Suprapubic skin (tissue), 4 donors: ENCODE data around the gene MUC22. TPM values are rescaled to one million over a fixed set of nuclear protein-coding genes. Genes with fewer than 3 reads are reported as not detected.
"Not testable (repeated sequence)": the region's sequence is repeated elsewhere in the genome, so short reads cannot be mapped to it uniquely, and the experiment has no call there.

Source experiments
- DNase-seq, 2 donors: peaks; one replicate each; pipeline ENCODE4 v3.0.0-alpha.2; 2019; ENCODE audit warnings: low spot score in 2 of 2
- H3K27ac ChIP-seq: fragments of 200-600 bp; sonication (generic); one replicate; pipeline ENCODE4 v1.5.1; 2019
- H3K27me3 ChIP-seq: fragments of 200-600 bp; sonication (generic); one replicate; pipeline ENCODE4 v1.5.1; 2019
- H3K36me3 ChIP-seq: fragments of 200-600 bp; sonication (generic); one replicate; pipeline ENCODE4 v1.5.1; 2019
- H3K4me1 ChIP-seq: fragments of 200-600 bp; sonication (generic); one replicate; pipeline ENCODE4 v1.5.1; 2019
- H3K4me3 ChIP-seq: fragments of 200-600 bp; sonication (generic); one replicate; pipeline ENCODE4 v1.5.1; 2019; ENCODE audit warnings: mild to moderate bottlenecking
- H3K9me3 ChIP-seq: fragments of 200-600 bp; sonication (generic); one replicate; pipeline ENCODE4 v1.5.1; 2019
- CTCF ChIP-seq, 2 donors: fragments of 200-600 bp in 1 of 2; fragments of 450-650 bp in 1 of 2; sonication (generic) in 1 of 2; IDR thresholded peaks; one replicate each; pipeline ENCODE4 v1.5.1; 2016 to 2019; ENCODE audit warnings: antibody characterized with exemption in 2 of 2, mild to moderate bottlenecking in 1 of 2, moderate library complexity in 1 of 2
- EP300 ChIP-seq: sonication (generic); formaldehyde crosslinking; IDR thresholded peaks from one replicate; pipeline ENCODE4 v1.6.1; 2017; ENCODE audit warnings: antibody characterized with exemption
- POLR2A ChIP-seq, 2 donors: fragments of 450-650 bp; IDR thresholded peaks; one replicate each; pipeline ENCODE4 v1.6.1; 2017; ENCODE audit warnings: antibody characterized with exemption in 2 of 2, mild to moderate bottlenecking in 2 of 2, moderate library complexity in 2 of 2
- POLR2AphosphoS5 ChIP-seq, 3 donors: sonication (generic); formaldehyde crosslinking; IDR thresholded peaks; one replicate each; pipeline ENCODE4 v1.6.1; 2017; ENCODE audit warnings: antibody characterized with exemption in 3 of 3
- WGBS: methylation state at CpG from one replicate; pipeline ENCODE4 v1.1.5; 2018; 5-methylcytosine and 5-hydroxymethylcytosine counted together
- total RNA-seq, 4 donors: library from RNA; depleted of rRNA; stranded (reverse); fragments of >200 nt; gene quantifications; one replicate each; pipeline ENCODE4 v1.1.0, GENCODE V29; 2016

The MUC22 gene
- total RNA-seq, 4 donors from 2014 or later: 0.18 TPM; not detected in 3

- Histone ChIP-seq H3K9me3 (no peaks in the 10 kb centered on the region), H3K36me3 (no peaks in the 10 kb centered on the region), H3K4me1 (no peaks in the 10 kb centered on the region), H3K27me3 (no peaks in the 10 kb centered on the region), H3K4me3 (no peak overlapping the region), H3K27ac (no peak overlapping the region)
- no peak for TF ChIP-seq POLR2A (IDR thresholded peaks at IDR 0.05)
- TF ChIP-seq CTCF (IDR thresholded peaks at IDR 0.05): no peak
- no peak for TF ChIP-seq EP300
- TF ChIP-seq POLR2AphosphoS5 (IDR thresholded peaks at IDR 0.05): no peak
- WGBS: 63% methylated on average over 8 of the region's 8 CpGs
- DNase-seq: no peak
Observed at GRCh38 chr6:31007694-31008093, 2.6 kb upstream of the MUC22 start.

DNA sequence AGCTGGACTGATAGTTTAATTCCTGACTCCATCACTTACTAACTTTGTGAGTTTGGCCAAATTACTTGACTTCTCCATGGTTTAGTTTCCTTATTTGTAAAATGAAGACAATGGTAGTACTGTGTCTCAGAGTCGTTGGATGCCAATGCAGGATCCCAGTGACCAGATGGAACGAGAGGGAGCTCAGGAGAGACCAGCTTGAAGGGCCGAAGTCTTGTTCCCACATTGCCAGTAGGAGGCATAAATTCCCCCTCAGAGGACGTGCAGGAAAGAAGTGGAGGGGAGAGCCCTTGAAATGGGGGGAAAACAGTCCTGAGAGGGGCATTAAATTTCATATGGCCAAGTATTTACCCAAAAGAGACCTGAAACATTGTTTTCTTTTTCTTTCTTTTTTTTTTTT is 2.1 kb upstream of the MUC22 start:
- no peaks in the 10 kb centered on the region for H3K4me1 ChIP-seq
- no peak for TF ChIP-seq POLR2AphosphoS5 (IDR thresholded peaks at IDR 0.05)
- no peak for TF ChIP-seq EP300
- no peak for TF ChIP-seq CTCF (IDR thresholded peaks at IDR 0.05)
- no peak for TF ChIP-seq POLR2A (IDR thresholded peaks at IDR 0.05)
- no peaks in the 10 kb centered on the region for H3K9me3 ChIP-seq
- whole genome bisulfite sequencing: 63% methylated on average over 4 of the region's 4 CpGs
- no peaks in the 10 kb centered on the region for H3K36me3 ChIP-seq
- H3K4me3 ChIP-seq: no peak overlapping the region
- no peak overlapping the region for H3K27ac ChIP-seq
- DNase-seq: peak in 1 of 2 donors; percentile 11
- no peaks in the 10 kb centered on the region for H3K27me3 ChIP-seq

GRCh38 chr6:31009731-31010130 is 543 bp upstream of the MUC22 start:
- H3K4me3 ChIP-seq: no peak overlapping the region
- no peak overlapping the region for H3K27ac ChIP-seq
- no peaks in the 10 kb centered on the region for H3K36me3 ChIP-seq
- no peaks in the 10 kb centered on the region for H3K9me3 ChIP-seq
- DNase-seq: no peak
- peaks cover 1% of the 10 kb centered on the region for H3K27me3 ChIP-seq
- no peak for TF ChIP-seq POLR2A (IDR thresholded peaks at IDR 0.05)
- no peak for TF ChIP-seq EP300
- no peak for TF ChIP-seq POLR2AphosphoS5 (IDR thresholded peaks at IDR 0.05)
- no peak for TF ChIP-seq CTCF (IDR thresholded peaks at IDR 0.05)
- H3K4me1 ChIP-seq: no peaks in the 10 kb centered on the region
- WGBS: 74% methylated on average over 7 of the region's 7 CpGs

DNA sequence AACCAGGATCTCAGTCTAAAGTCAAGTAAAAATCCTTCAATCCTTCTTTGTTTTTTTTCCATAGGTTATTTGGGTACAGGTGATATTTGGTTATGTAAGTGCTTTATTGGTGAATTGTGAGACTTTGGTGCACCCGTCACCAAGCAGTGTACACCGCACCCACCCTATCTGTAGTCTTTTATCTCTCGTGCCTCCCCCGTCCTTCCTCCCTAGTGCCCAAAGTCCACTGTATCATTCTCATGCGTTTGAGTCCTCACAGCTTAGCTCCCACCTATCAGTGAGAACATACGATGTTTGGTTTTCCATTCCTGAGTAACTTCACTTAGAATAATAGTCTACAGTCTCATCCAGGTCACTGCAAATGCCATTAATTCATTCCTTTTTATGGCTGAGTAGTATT is 879 bp downstream of the MUC22 start:
- Histone ChIP-seq H3K36me3 (no peaks in the 10 kb centered on the region), H3K27ac (no peak overlapping the region), H3K27me3 (peaks cover 3% of the 10 kb centered on the region), H3K9me3 (no peaks in the 10 kb centered on the region), H3K4me1 (no peaks in the 10 kb centered on the region), H3K4me3 (no peak overlapping the region)
- no peak for TF ChIP-seq CTCF (IDR thresholded peaks at IDR 0.05)
- TF ChIP-seq POLR2AphosphoS5 (IDR thresholded peaks at IDR 0.05): no peak
- no peak for TF ChIP-seq POLR2A (IDR thresholded peaks at IDR 0.05)
- TF ChIP-seq EP300: no peak
- peak in 1 of 2 donors; percentile 3 for DNase-seq
- WGBS: 84% methylated on average over 6 of the region's 6 CpGs

GRCh38 chr6:31016659-31017299 is 6.5 kb downstream of the MUC22 start:
- 90% methylated on average over 3 of the region's 36 CpGs for WGBS
- Histone ChIP-seq H3K36me3 (no peaks in the 10 kb centered on the region), H3K4me3 (no peak overlapping the region), H3K27ac (no peak overlapping the region), H3K9me3 (no peaks in the 10 kb centered on the region), H3K4me1 (no peaks in the 10 kb centered on the region), H3K27me3 (peaks cover 3% of the 10 kb centered on the region)
- DNase-seq: no peak
- TF ChIP-seq POLR2AphosphoS5 (IDR thresholded peaks at IDR 0.05): no peak
- TF ChIP-seq POLR2A (IDR thresholded peaks at IDR 0.05): no peak
- TF ChIP-seq EP300: no peak
- no peak for TF ChIP-seq CTCF (IDR thresholded peaks at IDR 0.05)

GRCh38 chr6:31017436-31017835 is 7.2 kb downstream of the MUC22 start:
- not testable (repeated sequence) for H3K36me3 ChIP-seq, H3K4me1 ChIP-seq, H3K27me3 ChIP-seq, H3K27ac ChIP-seq, H3K4me3 ChIP-seq, H3K9me3 ChIP-seq, DNase-seq
- 100% methylated on average over 3 of the region's 3 CpGs for WGBS
